Bronchial epithelial cell (primary cell): ENCODE measurements around the gene SIK3. TPM values are rescaled to one million over a fixed set of nuclear protein-coding genes. Genes with fewer than 3 reads are reported as not detected.
A peak's percentile ranks its signal among the peaks of the same experiment; 100 is the strongest.
"Not testable (repeated sequence)": the region's sequence is repeated elsewhere in the genome, so short reads cannot be mapped to it uniquely, and the experiment has no call there.

Experiments
- DNase-seq: peaks from one replicate; pipeline ENCODE4 v3.0.0-alpha.2; 2010; ENCODE audit warnings: low read depth
- FAIRE-seq: peaks from 2 replicates; lab custom pipeline; 2011; peaks lifted over from hg19 to GRCh38; lab: Jason Lieb, UNC
- H3K27me3 ChIP-seq: 2 replicates; pipeline ENCODE4 v1.5.1; 2011; ENCODE audit warnings: low read length; ENCODE audit not compliant: control insufficient read depth, insufficient read depth
- H3K36me3 ChIP-seq: 2 replicates; pipeline ENCODE4 v1.5.1; 2011; ENCODE audit warnings: low read length; ENCODE audit not compliant: control insufficient read depth, insufficient read depth
- H3K4me3 ChIP-seq: 2 replicates; pipeline ENCODE4 v1.5.1; 2011; ENCODE audit warnings: mild to moderate bottlenecking, low read depth, low read length, control low read depth
- total RNA-seq: library from RNA; depleted of rRNA; stranded (reverse); fragments of >200 nt; gene quantifications from 2 replicates; pipeline ENCODE4 v1.2.1, GENCODE V29; 2014
- TF ChIP-seq, protein P1 (sequence below): IDR thresholded peaks from 2 replicates; pipeline ENCODE4 v1.5.1; 2011; ENCODE audit warnings: mild to moderate bottlenecking, moderate library complexity, low read length, control low read depth, inconsistent platforms; ENCODE audit not compliant: insufficient read depth, severe bottlenecking

Gene SIK3
- total RNA-seq, 1 donor from 2014 or later: 6.8 TPM

DNA sequence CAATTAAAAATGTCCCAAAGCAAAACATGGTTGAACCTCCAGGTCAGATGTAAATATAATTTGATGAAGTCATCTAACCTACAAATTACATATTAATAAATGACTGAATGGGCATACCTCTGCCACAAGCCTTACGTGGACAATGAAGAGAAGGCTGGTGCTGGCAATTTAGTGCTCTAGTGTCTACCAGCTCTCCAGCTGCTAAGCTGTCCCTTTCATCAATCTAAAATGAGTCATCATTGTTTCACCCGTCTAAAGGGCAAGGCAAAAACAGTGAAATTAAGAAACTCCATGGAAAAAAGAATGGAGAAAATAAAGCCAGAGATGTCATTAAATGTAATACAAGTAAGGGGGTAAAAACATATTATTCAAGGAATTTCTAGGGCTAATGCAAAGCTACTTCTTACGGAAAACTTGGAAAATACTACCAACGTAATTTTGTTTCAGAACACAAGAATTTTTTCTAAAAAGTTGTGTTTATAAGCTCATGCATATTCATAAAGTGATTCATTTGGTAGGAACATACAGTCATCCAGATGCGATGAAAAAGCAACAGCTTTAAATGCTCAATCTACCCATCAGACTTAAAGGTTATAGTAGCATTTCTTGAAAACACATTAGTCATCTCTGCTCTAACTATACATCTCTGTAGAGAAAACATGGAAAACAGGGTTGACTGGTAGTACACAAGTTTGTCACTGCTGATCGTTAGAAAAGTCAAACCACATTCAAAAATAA lies 71.5 kb downstream of the SIK3 start:
- DNase-seq (peak; percentile 83), FAIRE-seq (no peak)
- Histone ChIP-seq H3K36me3 (no peaks in the 10 kb centered on the region), H3K4me3 (no peak overlapping the region), H3K27me3 (no peaks in the 10 kb centered on the region)
- TF ChIP-seq, protein P1, sequence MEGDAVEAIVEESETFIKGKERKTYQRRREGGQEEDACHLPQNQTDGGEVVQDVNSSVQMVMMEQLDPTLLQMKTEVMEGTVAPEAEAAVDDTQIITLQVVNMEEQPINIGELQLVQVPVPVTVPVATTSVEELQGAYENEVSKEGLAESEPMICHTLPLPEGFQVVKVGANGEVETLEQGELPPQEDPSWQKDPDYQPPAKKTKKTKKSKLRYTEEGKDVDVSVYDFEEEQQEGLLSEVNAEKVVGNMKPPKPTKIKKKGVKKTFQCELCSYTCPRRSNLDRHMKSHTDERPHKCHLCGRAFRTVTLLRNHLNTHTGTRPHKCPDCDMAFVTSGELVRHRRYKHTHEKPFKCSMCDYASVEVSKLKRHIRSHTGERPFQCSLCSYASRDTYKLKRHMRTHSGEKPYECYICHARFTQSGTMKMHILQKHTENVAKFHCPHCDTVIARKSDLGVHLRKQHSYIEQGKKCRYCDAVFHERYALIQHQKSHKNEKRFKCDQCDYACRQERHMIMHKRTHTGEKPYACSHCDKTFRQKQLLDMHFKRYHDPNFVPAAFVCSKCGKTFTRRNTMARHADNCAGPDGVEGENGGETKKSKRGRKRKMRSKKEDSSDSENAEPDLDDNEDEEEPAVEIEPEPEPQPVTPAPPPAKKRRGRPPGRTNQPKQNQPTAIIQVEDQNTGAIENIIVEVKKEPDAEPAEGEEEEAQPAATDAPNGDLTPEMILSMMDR: no peak

DNA sequence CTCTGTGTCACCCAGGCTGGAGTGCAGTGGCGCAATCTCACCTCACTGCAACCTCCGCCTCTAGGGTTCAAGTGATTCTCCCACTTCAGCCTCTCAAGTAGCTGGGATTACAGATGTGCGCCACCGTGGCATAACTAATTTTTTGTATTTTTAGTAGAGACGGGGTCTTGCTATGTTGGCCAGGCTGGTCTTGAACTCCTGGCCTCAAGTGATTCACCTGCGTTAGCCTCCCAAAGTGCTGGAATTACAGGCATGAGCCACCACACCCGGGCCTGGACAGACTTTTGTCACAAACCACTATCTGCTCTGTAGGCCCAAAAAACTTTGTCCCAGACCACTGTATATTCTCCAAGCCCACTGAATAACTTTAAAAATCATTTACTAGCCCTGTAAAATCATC lies 74.5 kb downstream of the SIK3 start:
- not testable (repeated sequence) for H3K36me3 ChIP-seq, DNase-seq, H3K27me3 ChIP-seq, H3K4me3 ChIP-seq, FAIRE-seq

DNA sequence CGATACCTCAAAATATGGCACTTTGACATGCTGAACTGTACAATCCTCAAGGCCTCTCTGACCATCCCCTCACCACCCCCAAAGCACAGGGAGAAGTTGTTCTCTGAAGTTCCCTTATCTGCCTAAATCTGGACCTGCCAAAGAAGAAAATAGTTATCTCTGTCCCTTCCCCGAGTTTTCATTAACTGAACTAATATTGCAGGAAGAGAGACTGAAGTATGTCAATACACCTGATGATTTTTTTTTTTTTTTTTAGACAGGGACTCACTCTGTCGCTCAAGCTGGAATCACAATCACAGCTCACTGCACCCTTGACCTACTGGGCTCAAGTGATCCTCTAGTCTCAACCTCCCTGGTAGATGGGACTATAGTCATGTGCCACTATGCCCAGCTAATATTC lies 75.0 kb downstream of the SIK3 start:
- FAIRE-seq (no peak), DNase-seq (no peak)
- H3K36me3 ChIP-seq: no peaks in the 10 kb centered on the region
- TF ChIP-seq, protein P1: no peak
- no peaks in the 10 kb centered on the region for H3K27me3 ChIP-seq
- no peak overlapping the region for H3K4me3 ChIP-seq

DNA sequence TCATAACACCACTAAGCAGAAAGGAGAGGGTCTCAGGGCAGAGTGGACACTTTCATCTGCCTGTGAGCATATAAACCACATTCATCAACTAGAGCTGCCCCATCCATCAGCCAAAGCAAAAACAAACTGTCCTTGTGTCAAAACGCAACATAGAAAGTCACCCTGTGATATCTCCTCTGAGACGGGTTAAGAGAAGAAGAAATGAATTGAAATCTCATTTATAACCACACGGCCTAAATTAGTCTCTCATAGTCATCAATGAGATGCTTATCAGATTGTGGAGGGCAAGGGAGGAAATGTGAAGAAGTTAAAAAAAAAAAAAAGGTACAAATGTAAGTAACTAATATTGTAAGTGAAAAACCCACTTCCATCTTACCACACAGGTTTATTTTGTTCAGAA lies 75.7 kb downstream of the SIK3 start:
- TF ChIP-seq, protein P1: no peak
- Histone ChIP-seq H3K4me3 (no peak overlapping the region), H3K36me3 (no peaks in the 10 kb centered on the region), H3K27me3 (no peaks in the 10 kb centered on the region)
- DNase-seq (no peak), FAIRE-seq (no peak)

DNA sequence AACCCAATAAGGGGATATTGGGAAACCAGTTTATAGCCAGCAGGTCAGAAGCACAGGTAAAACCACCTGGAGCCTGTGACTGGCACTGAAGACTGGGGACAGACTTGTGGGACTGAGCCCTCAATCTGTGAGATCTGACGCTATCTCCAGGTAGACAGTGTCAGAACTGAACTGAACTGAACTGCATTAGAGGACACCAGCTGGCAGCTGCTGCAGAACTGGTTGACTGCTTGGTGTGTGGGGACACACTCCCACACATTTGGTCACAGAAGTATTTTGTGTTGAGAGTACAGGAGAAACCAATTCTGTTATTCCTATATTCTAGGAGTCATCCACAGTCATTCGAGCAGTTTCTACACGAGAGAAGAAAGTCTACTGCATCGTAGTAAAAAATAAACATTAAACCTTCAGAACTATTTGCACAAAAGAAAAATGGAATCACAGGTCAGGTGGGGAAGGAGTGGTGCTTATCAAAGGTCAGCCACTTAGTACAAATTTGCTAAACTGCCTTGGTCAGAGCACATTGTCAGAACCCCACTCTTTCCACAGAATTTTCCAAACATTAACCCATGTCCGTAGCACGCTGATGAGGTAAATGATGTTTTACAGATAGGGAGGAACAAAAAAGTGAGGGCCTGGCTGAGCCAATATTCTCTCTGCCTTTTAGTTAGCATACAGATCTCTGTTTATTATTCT lies 77.2 kb downstream of the SIK3 start:
- TF ChIP-seq, protein P1: no peak
- Histone ChIP-seq H3K27me3 (no peaks in the 10 kb centered on the region), H3K4me3 (no peak overlapping the region), H3K36me3 (no peaks in the 10 kb centered on the region)
- no peak for FAIRE-seq
- no peak for DNase-seq

DNA sequence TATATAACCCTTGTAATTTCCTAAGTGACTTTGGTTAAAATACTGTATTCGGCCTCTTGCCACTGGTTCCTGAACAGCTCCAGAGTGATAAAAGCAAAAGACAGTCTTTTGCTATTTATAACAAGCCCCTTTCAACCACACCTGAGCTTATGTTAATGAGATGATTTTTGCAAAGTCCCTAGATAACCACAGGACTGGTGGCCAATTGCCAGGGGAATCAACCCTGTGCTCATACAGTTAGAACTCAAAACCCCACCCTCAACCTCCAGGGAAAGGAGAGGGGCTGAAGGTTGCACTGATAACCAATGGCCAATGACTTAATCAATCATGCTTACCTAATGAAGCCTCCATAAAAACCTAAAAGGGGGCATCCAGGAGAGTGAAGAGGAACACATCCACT lies 77.9 kb downstream of the SIK3 start:
- TF ChIP-seq, protein P1: no peak
- DNase-seq (no peak), FAIRE-seq (no peak)
- Histone ChIP-seq H3K4me3 (no peak overlapping the region), H3K36me3 (no peaks in the 10 kb centered on the region), H3K27me3 (no peaks in the 10 kb centered on the region)
